K562 treated with DMSO at 1 percent for 24 hours (cell line): ENCODE measurements around the gene SCAF4. TPM values are rescaled to one million over a fixed set of nuclear protein-coding genes. Genes with fewer than 3 reads are reported as not detected.

Source experiments
- total RNA-seq: library from RNA; unstranded; fragments of 300-600 nt; gene quantifications from 2 replicates; pipeline ENCODE4 v1.2.3, GENCODE V29; 2022; ENCODE audit warnings: low read depth; ENCODE audit not compliant: insufficient read depth

Gene SCAF4
- total RNA-seq: 21.4 and 24.1 TPM in 2 replicates

GRCh38 chr21:31731857-31732596 is at the start of gene SCAF4:
TSS of gene SCAF4 (minus strand) at chr21:31732118. CDS start at chr21:31731692, 426 bp downstream.

GRCh38 chr21:31659536-31660258 is 72.2 kb downstream of the SCAF4 start, which contains the start of gene SOD1:
TSS of gene SOD1 (plus strand) at chr21:31659693. CDS start at chr21:31659770, 77 bp downstream.

Other genes with a start within 250 kb of the SCAF4 start
- gene SOD1, start 72.4 kb downstream of the SCAF4 start, total RNA-seq: 338 and 402 TPM in 2 replicates
- not detected in 2 replicates for gene HUNK, start 140.9 kb upstream of the SCAF4 start, total RNA-seq